ENCODE results near the gene C8G.
A peak's percentile ranks its signal among the peaks of the same experiment; 100 is the strongest.

C8G gene

DNA sequence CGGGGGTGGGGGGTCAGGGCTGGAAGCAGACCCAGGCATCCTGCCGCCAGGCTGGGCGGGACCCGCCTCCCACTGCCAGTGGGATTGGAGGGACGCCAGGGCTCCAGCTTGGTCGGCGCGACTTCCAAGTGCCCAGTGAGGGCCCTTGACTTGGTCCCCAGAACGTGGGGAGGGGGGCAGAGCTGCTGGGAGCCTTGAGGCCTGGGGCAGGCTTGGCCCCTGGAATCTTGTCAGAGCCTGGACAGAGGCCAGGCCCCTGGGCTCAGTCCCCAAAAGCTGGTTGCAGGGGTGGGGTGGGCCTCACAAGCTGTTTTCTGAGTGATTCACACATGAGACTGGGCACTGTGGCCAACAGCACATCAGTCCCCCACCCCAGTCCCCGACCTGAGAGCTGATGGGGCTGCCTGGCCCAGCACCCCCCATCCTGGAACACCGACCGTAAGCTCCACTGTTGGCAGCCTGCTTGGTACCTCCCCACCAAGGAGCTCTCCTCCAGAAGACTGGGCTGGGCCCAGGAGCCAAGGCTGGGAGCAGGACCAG, 50.8 kb downstream of the C8G start:
- H3K27ac ChIP-seq = peak overlapping the region; percentile 12
- no peak for DNase-seq (ENCODE audit: low read depth, low spot score)
